A549 treated with GW870086 at 1 μM for 4 hours (cell line): ENCODE measurements around the gene CRTC2. TPM values are rescaled to one million over a fixed set of nuclear protein-coding genes. Genes with fewer than 3 reads are reported as not detected.

Experiments used
- total RNA-seq: library from RNA; stranded (reverse); fragments of 200-300 nt; extraction: Qiagen RNA extraction; gene quantifications from 5 replicates; pipeline ENCODE4 v1.2.3, GENCODE V29; 2022; ENCODE audit warnings: low read depth

The CRTC2 gene, protein sequence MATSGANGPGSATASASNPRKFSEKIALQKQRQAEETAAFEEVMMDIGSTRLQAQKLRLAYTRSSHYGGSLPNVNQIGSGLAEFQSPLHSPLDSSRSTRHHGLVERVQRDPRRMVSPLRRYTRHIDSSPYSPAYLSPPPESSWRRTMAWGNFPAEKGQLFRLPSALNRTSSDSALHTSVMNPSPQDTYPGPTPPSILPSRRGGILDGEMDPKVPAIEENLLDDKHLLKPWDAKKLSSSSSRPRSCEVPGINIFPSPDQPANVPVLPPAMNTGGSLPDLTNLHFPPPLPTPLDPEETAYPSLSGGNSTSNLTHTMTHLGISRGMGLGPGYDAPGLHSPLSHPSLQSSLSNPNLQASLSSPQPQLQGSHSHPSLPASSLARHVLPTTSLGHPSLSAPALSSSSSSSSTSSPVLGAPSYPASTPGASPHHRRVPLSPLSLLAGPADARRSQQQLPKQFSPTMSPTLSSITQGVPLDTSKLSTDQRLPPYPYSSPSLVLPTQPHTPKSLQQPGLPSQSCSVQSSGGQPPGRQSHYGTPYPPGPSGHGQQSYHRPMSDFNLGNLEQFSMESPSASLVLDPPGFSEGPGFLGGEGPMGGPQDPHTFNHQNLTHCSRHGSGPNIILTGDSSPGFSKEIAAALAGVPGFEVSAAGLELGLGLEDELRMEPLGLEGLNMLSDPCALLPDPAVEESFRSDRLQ
- total RNA-seq: 30.1 to 40.4 TPM (median 37.5 TPM) in 5 replicates

DNA sequence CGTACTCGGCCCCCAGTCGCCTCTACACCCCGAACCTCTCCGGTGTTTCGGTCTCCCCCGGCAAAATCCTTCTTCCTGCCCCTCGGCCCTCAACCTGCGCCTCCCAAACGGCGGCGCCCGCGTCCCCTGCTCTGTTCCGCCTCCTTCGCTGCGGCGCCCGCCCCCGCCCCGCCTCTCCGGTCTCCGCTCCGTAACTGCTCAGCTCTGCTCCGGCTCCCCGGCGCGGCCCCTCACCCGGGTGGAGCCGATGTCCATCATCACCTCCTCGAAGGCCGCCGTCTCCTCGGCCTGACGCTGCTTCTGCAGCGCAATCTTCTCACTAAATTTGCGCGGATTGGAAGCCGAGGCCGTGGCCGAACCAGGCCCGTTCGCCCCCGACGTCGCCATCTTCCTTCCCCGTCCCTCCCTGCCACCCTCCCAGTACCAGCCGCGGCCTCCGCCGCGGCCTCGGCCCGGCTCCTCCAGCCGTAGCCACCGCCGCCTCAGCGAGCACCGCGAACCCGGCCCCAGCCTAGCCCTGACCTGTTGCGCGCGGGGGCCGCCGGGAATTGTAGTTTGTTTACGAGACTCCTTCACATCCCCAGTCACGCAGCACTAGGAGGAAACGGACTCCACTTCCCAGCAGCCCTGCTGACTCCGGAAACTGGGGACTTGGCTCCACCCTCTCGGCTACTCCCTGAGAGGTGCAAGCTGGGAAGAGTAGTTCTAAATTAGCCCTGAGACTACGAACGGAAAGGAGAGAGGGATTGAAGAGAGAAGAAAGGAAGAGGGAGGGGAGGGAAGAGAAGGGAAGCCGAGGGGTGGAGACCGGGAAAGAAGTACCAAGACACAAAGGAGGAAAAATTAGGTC is at the start of gene CRTC2:
CRTC2 (minus strand) TSS at position 502 of the 850 bp plus-strand sequence; CDS start at position 387, 115 bp downstream.

DNA sequence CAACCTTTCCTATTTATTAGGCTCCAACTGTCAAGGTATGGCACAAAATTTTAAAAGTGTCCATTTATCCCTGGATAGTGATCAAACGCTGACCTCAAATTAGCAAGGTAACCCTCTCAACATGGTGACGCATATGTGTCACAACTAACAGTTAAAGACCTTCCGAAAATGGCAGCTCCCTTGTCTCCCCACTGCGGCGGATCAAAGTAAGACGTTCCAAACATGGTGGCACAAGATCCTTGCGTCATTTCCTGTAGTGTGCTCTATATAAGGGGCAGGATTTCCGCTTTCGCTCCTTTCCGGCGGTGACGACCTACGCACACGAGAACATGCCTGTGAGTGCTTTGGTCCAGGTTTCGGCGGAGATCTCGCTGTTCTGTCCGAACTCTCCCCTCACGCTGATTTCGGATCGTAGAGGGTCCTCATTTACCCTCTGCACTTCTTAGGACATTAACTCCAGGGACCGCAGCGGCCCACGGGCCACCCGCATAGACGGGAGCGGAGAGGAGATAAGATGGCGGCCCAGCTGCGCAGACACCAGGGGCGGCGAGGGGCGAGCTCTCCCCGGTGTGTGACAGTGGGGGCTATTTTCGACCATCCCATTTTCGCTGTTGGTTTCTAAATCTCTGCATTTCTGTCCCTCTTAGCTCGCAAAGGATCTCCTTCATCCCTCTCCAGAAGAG is 32.2 kb upstream of the CRTC2 start, which contains the start of gene RPS27:
RPS27 (plus strand) TSS at position 295 of the 683 bp plus-strand sequence; CDS start at position 330, 35 bp downstream.

DNA sequence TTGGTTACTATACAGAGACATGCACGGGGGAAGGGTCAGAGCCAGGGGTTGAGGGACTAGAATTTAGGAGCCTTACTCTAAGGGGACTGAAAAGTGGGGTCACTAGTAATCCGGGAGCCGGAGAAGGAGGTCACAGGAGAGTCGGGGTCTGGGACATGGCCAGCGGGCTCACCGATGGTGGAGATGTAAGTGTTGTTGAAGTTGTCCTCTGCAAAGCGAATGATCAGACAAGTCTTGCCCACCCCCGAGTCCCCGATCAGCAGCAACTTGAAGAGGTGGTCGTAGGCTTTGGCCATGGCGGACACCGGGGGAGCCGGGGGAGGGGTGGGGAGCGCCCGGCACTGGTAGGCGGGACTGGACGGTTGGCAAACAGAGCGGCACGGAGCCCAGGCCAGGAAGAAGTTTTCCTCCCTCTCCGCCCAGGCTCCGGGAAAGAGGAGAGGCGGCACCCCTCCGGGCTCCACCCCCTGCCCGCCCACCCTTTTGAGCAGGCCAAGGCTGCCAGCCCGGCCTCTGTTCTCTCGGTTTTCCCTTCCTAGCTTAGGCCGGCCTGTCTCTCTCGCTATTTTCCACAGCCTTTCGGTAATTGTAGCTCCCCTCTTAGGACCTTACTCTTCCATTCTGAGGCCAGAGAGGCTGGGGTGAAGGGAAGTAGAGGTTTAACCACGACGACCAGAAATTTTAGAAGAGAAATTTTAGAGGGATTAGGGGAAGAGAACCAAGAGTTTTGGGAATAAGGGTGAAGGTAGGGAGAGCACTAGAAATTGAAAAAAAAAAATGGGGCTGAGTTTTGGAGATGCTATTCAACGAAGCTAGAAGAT is 27.7 kb upstream of the CRTC2 start, which contains the start of gene RAB13:
RAB13 (minus strand) TSS at position 399 of the 821 bp plus-strand sequence; CDS start at position 296, 103 bp downstream.

DNA sequence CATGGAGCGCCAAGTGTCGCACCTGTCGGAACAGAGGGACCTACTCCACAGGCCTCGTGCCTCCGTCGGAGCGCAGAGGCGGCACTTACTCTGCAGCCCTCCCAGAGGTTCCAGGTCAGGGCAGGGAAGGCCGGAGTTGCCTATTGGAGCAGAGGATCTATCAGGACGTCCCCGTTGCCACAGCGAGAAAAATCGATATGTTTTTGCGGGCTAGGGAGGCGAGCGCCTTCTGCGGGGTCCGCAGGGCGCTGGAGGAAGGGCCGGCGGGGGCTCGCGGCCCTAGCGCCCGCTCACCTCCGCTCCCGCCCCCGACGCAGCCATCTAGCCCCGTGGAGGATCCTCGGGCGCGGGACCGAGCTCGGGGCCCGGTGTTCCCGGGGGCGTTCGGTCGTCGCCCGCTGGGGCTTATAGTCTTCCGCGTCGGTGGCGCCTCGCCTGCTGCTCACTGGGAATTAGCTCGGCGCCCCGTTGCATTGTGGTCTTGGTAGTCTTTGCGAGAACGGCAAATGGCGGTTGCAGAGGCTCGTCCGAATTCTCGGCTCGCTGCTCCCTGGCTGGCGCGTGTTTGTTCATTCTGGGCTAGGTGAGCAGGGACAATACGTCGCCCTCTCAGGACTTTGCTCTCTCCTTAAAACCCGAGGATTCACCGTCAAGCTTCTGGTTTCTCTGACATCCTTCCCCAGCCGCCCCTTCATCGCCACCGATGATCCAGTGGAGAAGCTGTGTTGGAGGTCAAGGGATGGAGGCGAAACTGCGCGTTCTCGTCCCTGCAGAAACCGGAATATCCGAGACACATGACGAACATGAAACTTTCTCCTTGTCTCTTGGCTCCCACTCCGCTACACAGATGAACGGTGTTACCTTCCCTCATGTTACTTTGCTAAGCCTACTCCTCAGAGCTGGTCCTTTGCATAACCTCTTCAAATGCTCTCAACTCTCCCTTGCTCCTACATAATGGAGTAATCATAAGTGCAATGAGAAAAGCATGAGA is 19.1 kb upstream of the CRTC2 start, which contains the start of gene JTB:
JTB (minus strand) TSS at position 425 of the 991 bp plus-strand sequence; CDS start at position 3, 422 bp downstream.

DNA sequence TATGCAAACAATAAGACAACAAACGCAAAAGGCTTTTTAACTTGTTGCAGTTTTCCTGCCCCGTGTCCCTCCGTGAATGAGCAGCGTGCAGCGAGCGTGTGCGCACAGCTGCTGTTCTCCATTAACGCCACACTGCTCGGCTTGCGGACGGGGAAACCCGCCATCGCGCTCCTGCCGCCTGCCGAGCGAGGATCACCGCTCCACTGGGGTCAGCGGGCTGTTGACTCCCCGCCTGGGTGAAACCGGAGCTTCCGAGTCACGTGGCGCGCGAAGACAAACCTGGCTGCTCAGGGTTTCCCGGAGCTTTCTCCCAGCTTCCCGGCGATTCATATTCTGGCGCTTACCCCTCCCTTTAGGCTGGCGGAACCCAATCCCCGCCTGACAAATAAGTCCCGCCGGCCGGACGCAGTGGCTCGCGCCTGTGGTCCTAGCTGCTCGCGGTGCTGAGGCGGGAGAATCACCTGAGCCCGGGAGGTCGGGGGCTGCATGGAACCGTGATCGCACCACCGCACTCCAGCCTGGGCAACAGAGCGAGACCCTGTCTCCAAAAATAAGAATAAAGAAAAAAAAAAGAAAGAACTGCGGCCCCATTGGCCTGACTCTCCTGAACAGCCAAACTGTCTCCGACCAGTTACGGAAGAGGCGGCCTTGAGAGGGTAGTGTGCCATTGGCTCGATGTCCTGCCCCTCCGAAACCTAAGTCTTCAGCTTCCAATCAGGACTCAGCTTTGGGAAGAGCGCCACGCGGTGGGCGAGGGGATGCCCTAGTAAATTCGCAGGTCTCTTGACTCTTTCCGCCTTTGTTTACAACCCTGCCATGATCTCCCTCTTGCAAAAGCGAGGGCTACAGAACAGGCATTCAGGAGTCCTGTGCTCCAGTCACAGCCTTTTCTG is 8.9 kb upstream of the CRTC2 start, which contains the start of gene CREB3L4:
CREB3L4 (plus strand) TSS at position 796 of the 893 bp plus-strand sequence. CDS start 624 bp downstream, outside the sequence.

DNA sequence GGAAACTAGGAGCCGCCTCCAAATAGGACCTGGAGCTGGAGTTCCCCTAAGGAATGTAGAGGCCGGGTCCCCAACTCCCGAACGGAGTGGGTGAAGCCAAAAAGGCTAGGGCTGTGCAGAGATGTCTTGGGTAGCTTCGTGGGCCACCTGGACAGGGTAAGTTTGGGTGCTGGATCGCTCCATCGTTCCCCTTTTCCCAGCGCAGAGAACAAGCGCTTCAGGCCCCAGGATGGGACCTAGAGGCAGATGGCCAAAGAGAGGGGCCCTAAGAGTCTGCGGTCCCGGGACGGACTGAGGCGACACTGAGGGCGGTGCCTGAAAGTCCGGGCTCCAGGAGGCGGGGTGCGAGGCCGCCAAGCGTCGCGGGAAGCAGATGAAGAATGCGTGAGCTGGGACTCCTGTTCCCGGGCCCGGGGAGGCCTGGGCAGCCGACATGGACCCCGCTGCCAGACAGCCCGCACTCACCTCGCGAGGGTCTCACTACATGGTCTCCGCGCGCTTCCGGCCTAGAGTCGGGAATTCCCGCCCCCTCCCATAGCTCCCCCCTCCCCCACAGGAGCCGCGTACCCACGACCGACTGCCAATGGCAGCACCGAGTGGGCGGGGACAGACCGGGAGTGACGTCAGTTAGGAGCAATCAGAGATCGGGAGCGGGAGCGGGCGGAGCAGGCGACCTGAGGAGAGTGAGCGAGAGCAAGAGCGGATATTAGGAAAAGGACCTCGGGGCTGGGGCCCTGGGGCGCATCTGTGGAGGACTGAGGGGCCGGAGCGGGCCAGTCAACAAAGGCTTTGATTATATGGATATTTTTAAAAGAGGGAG is 4.8 kb upstream of the CRTC2 start, which contains the start of gene SLC39A1:
SLC39A1 (minus strand) TSS at position 508 of the 820 bp plus-strand sequence. CDS start 822 bp downstream, outside the sequence.

DNA sequence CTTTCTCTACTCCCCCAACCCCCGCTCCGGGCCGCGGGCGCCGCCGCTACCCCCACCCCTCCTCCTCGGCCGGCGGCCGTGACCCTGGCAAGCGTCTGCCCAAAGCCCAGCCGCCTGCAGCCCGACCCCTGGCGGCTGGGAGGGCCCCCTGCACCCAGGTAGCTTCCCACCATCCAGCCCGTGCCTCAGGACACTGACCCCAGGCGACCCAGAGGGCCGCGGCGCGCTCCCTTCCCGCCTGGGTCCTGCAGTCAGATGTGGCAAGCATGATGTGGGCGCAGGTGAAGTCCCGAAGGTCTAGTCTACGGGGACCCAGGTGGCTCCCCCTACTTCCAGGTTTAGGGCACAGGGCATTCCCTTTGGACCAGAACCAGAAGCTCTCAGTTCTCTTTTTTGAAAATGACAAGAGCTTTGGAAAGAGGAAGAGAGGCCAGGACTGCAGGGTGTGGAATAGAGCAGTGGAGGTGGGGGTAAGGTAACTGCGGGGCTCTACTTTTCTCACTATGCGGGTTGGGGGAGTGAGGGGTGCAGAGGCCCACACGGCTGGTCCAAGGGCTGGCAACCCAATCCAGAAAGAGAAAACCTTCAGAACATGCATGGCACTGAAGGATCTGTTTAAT is 11.7 kb downstream of the CRTC2 start, which contains the start of gene DENND4B:
DENND4B (minus strand) TSS at position 97 of the 620 bp plus-strand sequence. CDS start 2,344 bp downstream, outside the sequence.

DNA sequence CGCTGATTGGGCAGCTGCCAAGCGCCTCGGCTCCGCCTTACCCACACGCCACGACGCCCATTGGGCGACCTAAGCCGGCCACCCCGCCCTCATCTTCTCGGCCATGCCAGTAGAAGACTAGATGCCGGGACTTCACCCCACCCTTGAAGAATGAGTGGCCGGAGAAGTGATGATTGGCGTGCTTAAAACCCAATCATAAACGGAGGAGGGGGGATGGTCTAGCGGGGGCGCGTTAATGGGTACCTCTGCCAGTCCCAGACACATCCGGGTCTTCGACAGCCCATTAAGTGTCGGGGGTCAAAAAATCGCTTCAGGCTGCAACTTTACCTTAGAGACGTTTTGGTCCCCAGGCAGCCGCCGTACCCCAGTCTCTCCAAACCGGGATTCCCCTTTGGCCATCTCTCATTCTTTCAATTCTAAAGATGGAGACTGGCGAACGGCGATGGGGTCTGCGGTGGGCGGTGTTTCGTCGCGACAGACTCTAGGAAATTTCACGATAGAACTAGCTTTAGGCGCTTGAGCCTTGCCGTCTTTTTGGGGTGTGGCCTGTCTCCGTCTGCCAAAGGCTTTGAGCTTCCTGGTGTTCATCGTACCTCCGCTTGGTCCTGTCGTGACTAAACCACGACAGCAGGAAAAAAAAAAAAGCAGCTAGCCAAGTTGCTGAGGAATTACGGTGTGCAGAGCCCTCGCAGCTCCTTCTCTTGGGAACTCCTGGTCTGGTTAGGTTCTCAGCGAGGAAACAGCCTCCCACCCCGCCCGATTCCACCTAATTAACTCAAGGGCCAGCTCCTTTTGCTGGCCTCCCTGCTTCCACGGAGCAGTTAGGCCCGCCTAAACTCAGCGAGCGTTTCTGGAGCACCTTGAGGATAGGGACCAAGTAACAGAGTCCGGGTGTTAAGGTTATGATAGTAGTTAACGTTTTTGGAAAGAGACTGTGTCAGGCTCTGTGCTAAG is 35.2 kb downstream of the CRTC2 start, which contains the start of gene GATAD2B:
GATAD2B (minus strand) TSS at position 1 of the 954 bp plus-strand sequence. CDS start 94,625 bp downstream, outside the sequence.

Other genes with a start within 250 kb of the CRTC2 start
- gene INTS3, start 230.6 kb downstream of the CRTC2 start, total RNA-seq: 16.1 to 20.1 TPM (median 18.6 TPM) in 5 replicates
- 0.91 to 2.4 TPM (median 1.6 TPM) in 5 replicates for gene SLC27A3, start 183.2 kb downstream of the CRTC2 start, total RNA-seq
- gene GATAD2B, start 35.6 kb downstream of the CRTC2 start, total RNA-seq: 6.4 to 14.8 TPM (median 9.0 TPM) in 5 replicates
- 25.8 to 35.7 TPM (median 32.4 TPM) in 5 replicates for gene DENND4B, start 11.9 kb downstream of the CRTC2 start, total RNA-seq
- gene SLC39A1, start 4.9 kb upstream of the CRTC2 start, total RNA-seq: 151 to 164 TPM (median 162 TPM) in 5 replicates
- gene CREB3L4, start 9.3 kb upstream of the CRTC2 start, total RNA-seq: 7.2 to 9.5 TPM (median 9.4 TPM) in 5 replicates
- 120 to 164 TPM (median 155 TPM) in 5 replicates for gene JTB, start 19.1 kb upstream of the CRTC2 start, total RNA-seq
- gene RAB13, start 27.7 kb upstream of the CRTC2 start, total RNA-seq: 126 to 141 TPM (median 136 TPM) in 5 replicates
- 4,264 to 8,287 TPM (median 4,398 TPM) in 5 replicates for gene RPS27, start 32.1 kb upstream of the CRTC2 start, total RNA-seq
- gene NUP210L, start 196.5 kb upstream of the CRTC2 start, total RNA-seq: 0.02 TPM in 1 of 5 replicates, not detected in the others
- 456 to 556 TPM (median 481 TPM) in 5 replicates for gene TPM3, start 233.5 kb upstream of the CRTC2 start, total RNA-seq
- gene CFAP141, start 247.7 kb upstream of the CRTC2 start, total RNA-seq: not detected in 5 replicates